ENCODE measurements around the gene HAUS1. TPM values are rescaled to one million over a fixed set of nuclear protein-coding genes. Genes with fewer than 3 reads are reported as not detected.
"Not testable (repeated sequence)": the region's sequence is repeated elsewhere in the genome, so short reads cannot be mapped to it uniquely, and the experiment has no call there.

Gene HAUS1
- total RNA-seq, 1 experiment from 2014 or later: 185 TPM

GRCh38 chr18:46088501-46088900, 15.7 kb upstream of the HAUS1 start:
- not testable (repeated sequence) for DNase-seq (ENCODE audit: low read depth)

GRCh38 chr18:46095532-46095931, 8.7 kb upstream of the HAUS1 start:
- DNase-seq (ENCODE audit: low read depth): no peak

GRCh38 chr18:46096651-46097300, 7.4 kb upstream of the HAUS1 start:
- no peak for DNase-seq (ENCODE audit: low read depth)

GRCh38 chr18:46097431-46097800, 6.8 kb upstream of the HAUS1 start:
- DNase-seq (ENCODE audit: low read depth): no peak

GRCh38 chr18:46097801-46098615, 6.2 kb upstream of the HAUS1 start, which contains the start of gene ATP5F1A:
TSS of gene ATP5F1A (minus strand) at chr18:46098296. CDS start at chr18:46098231, 65 bp downstream.
- peak; percentile 81 for DNase-seq (ENCODE audit: low read depth)

- no peak for DNase-seq (ENCODE audit: low read depth)
Measured at GRCh38 chr18:46098616-46098933, 5.6 kb upstream of the HAUS1 start.

GRCh38 chr18:46099463-46099862, 4.7 kb upstream of the HAUS1 start:
- DNase-seq (ENCODE audit: low read depth): no peak

- DNase-seq (ENCODE audit: low read depth): no peak
Measured at GRCh38 chr18:46109386-46109785, 5.2 kb downstream of the HAUS1 start.

GRCh38 chr18:46110406-46110805, 6.2 kb downstream of the HAUS1 start:
- DNase-seq (ENCODE audit: low read depth): no peak

GRCh38 chr18:46113751-46114150, 9.6 kb downstream of the HAUS1 start:
- peak; percentile 29 for DNase-seq (ENCODE audit: low read depth)

GRCh38 chr18:46126625-46127024, 22.4 kb downstream of the HAUS1 start:
- not testable (repeated sequence) for DNase-seq (ENCODE audit: low read depth)

GRCh38 chr18:46130061-46130460, 25.9 kb downstream of the HAUS1 start:
- DNase-seq (ENCODE audit: low read depth): no peak

- DNase-seq (ENCODE audit: low read depth): not testable (repeated sequence)
Measured at GRCh38 chr18:46130549-46130948, 26.4 kb downstream of the HAUS1 start.

GRCh38 chr18:46133534-46133933, 29.3 kb downstream of the HAUS1 start:
- no peak for DNase-seq (ENCODE audit: low read depth)

- no peak for DNase-seq (ENCODE audit: low read depth)
Measured at GRCh38 chr18:46134920-46135675, 30.9 kb downstream of the HAUS1 start.

- DNase-seq (ENCODE audit: low read depth): no peak
Measured at GRCh38 chr18:46140173-46140572, 36.0 kb downstream of the HAUS1 start.

GRCh38 chr18:46141199-46141598, 37.0 kb downstream of the HAUS1 start:
- DNase-seq (ENCODE audit: low read depth): no peak

GRCh38 chr18:46148810-46149209, 44.6 kb downstream of the HAUS1 start:
- peak; percentile 74 for DNase-seq (ENCODE audit: low read depth)

- DNase-seq (ENCODE audit: low read depth): peak; percentile 95
Measured at GRCh38 chr18:46152436-46152807, 48.2 kb downstream of the HAUS1 start.

- DNase-seq (ENCODE audit: low read depth): peak; percentile 87
Measured at GRCh38 chr18:46152808-46153617, 48.8 kb downstream of the HAUS1 start.

GRCh38 chr18:46155641-46156051, 51.5 kb downstream of the HAUS1 start:
- DNase-seq (ENCODE audit: low read depth): peak; percentile 96
